Lung (tissue), 12 donors: ENCODE measurements around the gene VCAM1. TPM values are rescaled to one million over a fixed set of nuclear protein-coding genes. Genes with fewer than 3 reads are reported as not detected.

ENCODE experiments used
- ATAC-seq: fragments of 200-7000 bp; cut with Tn5 transposase; one replicate; pipeline ENCODE4 v1.9.1; 2020; ENCODE audit warnings: moderate number of reproducible peaks; ENCODE audit not compliant: insufficient read depth, low FRiP score
- DNase-seq, 3 donors: peaks; one replicate each; pipeline ENCODE4 v3.0.0-alpha.2; 2013 to 2017
- H3K27ac ChIP-seq, 2 donors: one replicate each; pipeline ENCODE4 v1.5.1; 2013; ENCODE audit warnings: mild to moderate bottlenecking in 2 of 2, moderate library complexity in 2 of 2, control low read depth in 1 of 2, inconsistent platforms in 1 of 2, low read depth in 1 of 2, low read length in 1 of 2
- H3K27me3 ChIP-seq, 3 donors: one replicate each; pipeline ENCODE4 v1.5.1; 2013; ENCODE audit warnings: low read length in 2 of 3; ENCODE audit not compliant: control insufficient read depth in 3 of 3, insufficient read depth in 3 of 3
- H3K36me3 ChIP-seq, 4 donors: one replicate each; pipeline ENCODE4 v1.5.1; 2013; ENCODE audit warnings: low read length in 4 of 4, mild to moderate bottlenecking in 1 of 4, moderate library complexity in 1 of 4; ENCODE audit not compliant: control insufficient read depth in 4 of 4, insufficient read depth in 4 of 4
- H3K4me1 ChIP-seq, 5 donors: one replicate each; pipeline ENCODE4 v1.5.1; 2013; ENCODE audit warnings: low read length in 5 of 5, mild to moderate bottlenecking in 2 of 5, moderate library complexity in 1 of 5; ENCODE audit not compliant: control insufficient read depth in 5 of 5, insufficient read depth in 5 of 5
- H3K4me3 ChIP-seq: one replicate; pipeline ENCODE4 v1.5.1; 2013; ENCODE audit warnings: mild to moderate bottlenecking, control low read depth, moderate library complexity
- H3K9ac ChIP-seq, 2 donors: one replicate each; pipeline ENCODE4 v1.5.1; 2013; ENCODE audit warnings: low read length in 2 of 2, control low read depth in 1 of 2; ENCODE audit not compliant: insufficient read depth in 1 of 2
- H3K9me3 ChIP-seq, 4 donors: one replicate each; pipeline ENCODE4 v1.5.1; 2013; ENCODE audit warnings: low read length in 3 of 4, mild to moderate bottlenecking in 1 of 4, moderate library complexity in 1 of 4; ENCODE audit not compliant: control insufficient read depth in 4 of 4, insufficient read depth in 3 of 4
- WGBS, 2 donors: extraction: QIAGEN DNeasy Blood & Tissue Kit; methylation state at CpG; one replicate each; pipeline ENCODE4 v1.1.7; 2013; 5-methylcytosine and 5-hydroxymethylcytosine counted together
- polyA plus RNA-seq, 2 donors: library from polyadenylated mRNA; stranded (reverse); fragments of 200-250 nt; gene quantifications; one replicate each; pipeline ENCODE4 v1.2.1, GENCODE V29; 2013
- total RNA-seq, 2 donors: library from RNA; depleted of rRNA in 1 of 2; stranded (reverse); fragments of >200 nt in 1 of 2; gene quantifications; one replicate each; pipeline ENCODE4 v1.2.1, GENCODE V29; 2014 to 2021
- TF ChIP-seq, protein P1 (sequence below): IDR thresholded peaks from 2 replicates; pipeline ENCODE4 v1.5.1; 2012; ENCODE audit warnings: mild to moderate bottlenecking; ENCODE audit errors: control extremely low read depth, extremely low read depth
- donor health status: control.
- donor health status: control.
- donor health status: Bipolar disorder and iron deficiency.
- donor health status: healthy.
- donor health status: DM: yes; HTN: yes; CAD: no.

Gene VCAM1
- total and polyA plus RNA-seq, 4 donors: 7.6 to 68.9 (median 7.9) TPM

DNA sequence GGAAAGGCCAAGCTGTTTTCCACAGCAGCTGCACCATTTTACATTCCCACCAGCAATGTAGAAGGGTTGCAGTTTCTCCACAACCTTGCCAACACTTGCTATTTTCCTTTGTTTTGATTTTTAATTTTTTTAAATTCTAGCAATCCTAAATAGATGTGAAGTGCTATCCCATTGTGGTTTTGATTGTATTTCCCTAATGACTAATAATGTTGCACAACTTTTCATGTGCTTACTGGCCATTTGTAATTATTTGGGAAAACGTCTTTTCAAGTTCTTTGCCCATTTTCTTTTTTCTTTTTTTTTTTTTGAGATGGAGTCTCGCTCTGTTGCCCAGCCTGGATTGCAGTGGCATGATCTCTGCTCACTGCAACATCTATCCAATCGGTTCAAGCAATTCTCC lies 53.9 kb downstream of the VCAM1 start:
- Histone ChIP-seq H3K9ac (no peak overlapping the region), H3K9me3 (no peaks in the 10 kb centered on the region), H3K27ac (no peak overlapping the region), H3K36me3 (no peaks in the 10 kb centered on the region), H3K4me1 (peaks cover 0 to 6% (median 0%) of the 10 kb centered on the region in 5 donors), H3K27me3 (no peaks in the 10 kb centered on the region), H3K4me3 (no peak overlapping the region)
- ATAC-seq (no peak), DNase-seq (no peak)
- 84 to 89% methylated on average over 3 of the region's 3 CpGs for WGBS, 2 donors
- TF ChIP-seq, protein P1, sequence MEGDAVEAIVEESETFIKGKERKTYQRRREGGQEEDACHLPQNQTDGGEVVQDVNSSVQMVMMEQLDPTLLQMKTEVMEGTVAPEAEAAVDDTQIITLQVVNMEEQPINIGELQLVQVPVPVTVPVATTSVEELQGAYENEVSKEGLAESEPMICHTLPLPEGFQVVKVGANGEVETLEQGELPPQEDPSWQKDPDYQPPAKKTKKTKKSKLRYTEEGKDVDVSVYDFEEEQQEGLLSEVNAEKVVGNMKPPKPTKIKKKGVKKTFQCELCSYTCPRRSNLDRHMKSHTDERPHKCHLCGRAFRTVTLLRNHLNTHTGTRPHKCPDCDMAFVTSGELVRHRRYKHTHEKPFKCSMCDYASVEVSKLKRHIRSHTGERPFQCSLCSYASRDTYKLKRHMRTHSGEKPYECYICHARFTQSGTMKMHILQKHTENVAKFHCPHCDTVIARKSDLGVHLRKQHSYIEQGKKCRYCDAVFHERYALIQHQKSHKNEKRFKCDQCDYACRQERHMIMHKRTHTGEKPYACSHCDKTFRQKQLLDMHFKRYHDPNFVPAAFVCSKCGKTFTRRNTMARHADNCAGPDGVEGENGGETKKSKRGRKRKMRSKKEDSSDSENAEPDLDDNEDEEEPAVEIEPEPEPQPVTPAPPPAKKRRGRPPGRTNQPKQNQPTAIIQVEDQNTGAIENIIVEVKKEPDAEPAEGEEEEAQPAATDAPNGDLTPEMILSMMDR: no peak

DNA sequence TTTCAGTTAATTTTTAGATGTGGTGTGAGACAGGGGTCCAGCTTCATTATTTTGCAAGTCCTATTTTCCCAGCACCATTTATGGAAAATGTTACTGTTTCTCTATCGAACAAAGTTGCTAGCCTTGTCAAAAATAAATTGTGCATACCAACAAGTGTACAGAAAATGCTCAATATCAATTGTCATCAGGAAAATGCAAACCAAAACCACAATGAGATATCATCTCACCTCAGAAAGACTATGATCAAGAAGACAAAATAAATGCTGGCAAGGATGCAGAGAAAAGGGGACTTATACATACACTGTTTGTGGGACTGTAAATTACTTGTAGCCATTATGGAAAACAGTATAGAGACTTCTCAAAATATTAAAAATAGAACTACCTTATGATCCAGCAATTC lies 54.8 kb downstream of the VCAM1 start:
- Histone ChIP-seq H3K27ac (no peak overlapping the region), H3K27me3 (no peaks in the 10 kb centered on the region), H3K9me3 (no peaks in the 10 kb centered on the region), H3K4me3 (no peak overlapping the region), H3K9ac (no peak overlapping the region), H3K36me3 (no peaks in the 10 kb centered on the region), H3K4me1 (peaks cover 0 to 6% (median 0%) of the 10 kb centered on the region in 5 donors)
- DNase-seq: no peak
- TF ChIP-seq, protein P1: no peak
- no peak for ATAC-seq
- 87 to 90% methylated on average over 1 of the region's 1 CpG for WGBS, 2 donors

DNA sequence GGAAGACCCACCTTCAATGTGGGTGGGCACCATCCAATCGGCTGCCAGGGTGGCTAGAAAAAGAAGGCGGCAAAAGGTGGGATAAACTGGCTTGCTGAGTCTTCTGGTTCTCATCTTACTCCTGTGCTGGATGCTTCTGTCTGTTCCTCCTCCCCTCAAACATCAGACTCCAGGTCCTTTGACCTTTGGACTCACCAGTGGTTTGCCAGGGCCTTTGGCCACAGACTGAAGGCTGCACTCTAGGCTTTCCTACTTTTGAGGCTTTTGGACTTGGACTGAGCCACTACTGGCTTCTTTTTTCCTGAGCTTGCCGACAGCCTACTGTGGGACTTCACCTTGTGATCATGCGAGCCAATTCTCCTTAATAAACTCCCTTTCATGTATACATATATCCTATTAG lies 55.9 kb downstream of the VCAM1 start:
- 96 to 97% methylated on average over 4 of the region's 4 CpGs for WGBS, 2 donors

More for the DNA sequence above, 55.9 kb downstream of the VCAM1 start:
- DNase-seq (no peak), ATAC-seq (no peak)
- peaks cover 0 to 5% (median 0%) of the 10 kb centered on the region in 4 donors for H3K9me3 ChIP-seq
- no peaks in the 10 kb centered on the region for H3K27me3 ChIP-seq
- H3K4me1 ChIP-seq: peaks cover 0 to under 1% (median 0%) of the 10 kb centered on the region in 5 donors
- no peaks in the 10 kb centered on the region for H3K36me3 ChIP-seq
- no peak overlapping the region for H3K4me3 ChIP-seq
- no peak overlapping the region for H3K9ac ChIP-seq
- no peak overlapping the region for H3K27ac ChIP-seq
- TF ChIP-seq, protein P1: no peak
